ENCODE data around the gene LDLRAD3. TPM values are rescaled to one million over a fixed set of nuclear protein-coding genes. Genes with fewer than 3 reads are reported as not detected.

LDLRAD3 gene
- polyA plus RNA-seq, 3 donors = 7.3 to 14.1 (median 10.4) TPM

GRCh38 chr11:36033082-36033751 lies 89.4 kb downstream of the LDLRAD3 start:
- 67% methylated on average over 5 of the region's 9 CpGs for WGBS (ENCODE audit: insufficient coverage)
- intact Hi-C loops (cut with micrococcal nuclease) = no loop called here

DNA sequence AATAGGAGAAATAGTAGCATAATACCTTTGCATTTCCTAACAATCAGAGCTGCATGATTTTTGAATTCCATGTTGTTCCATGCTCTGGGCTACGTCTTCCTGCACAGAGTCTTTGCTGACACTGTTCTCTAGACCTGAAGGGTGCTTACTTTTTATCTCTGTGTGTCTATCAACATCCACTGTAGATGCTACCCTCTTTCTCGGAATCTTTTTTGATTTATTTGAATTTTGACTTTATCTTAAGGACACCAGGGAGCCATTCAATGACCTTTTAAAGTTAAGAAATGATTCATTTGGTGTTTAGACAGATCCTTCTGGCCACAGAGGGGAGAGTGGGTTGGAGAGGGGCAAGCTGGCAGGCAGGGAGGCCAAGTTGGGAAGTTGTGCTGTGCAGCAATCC lies 90.1 kb downstream of the LDLRAD3 start:
- H3K4me1 Mint-ChIP-seq = no peaks in the 10 kb centered on the region
- no peak for DNase-seq
- no peaks in the 10 kb centered on the region for H3K27me3 Mint-ChIP-seq (ENCODE audit: low read depth in 3 of 3)
- H3K4me2 ChIP-seq (replicated peaks; ENCODE audit: extremely low read depth, low read length, poor library complexity, severe bottlenecking) = no peak overlapping the region
- no peak overlapping the region for H2AFZ ChIP-seq (ENCODE audit: insufficient read depth, low read depth, low read length, poor library complexity, severe bottlenecking)
- TF ChIP-seq, protein P1, sequence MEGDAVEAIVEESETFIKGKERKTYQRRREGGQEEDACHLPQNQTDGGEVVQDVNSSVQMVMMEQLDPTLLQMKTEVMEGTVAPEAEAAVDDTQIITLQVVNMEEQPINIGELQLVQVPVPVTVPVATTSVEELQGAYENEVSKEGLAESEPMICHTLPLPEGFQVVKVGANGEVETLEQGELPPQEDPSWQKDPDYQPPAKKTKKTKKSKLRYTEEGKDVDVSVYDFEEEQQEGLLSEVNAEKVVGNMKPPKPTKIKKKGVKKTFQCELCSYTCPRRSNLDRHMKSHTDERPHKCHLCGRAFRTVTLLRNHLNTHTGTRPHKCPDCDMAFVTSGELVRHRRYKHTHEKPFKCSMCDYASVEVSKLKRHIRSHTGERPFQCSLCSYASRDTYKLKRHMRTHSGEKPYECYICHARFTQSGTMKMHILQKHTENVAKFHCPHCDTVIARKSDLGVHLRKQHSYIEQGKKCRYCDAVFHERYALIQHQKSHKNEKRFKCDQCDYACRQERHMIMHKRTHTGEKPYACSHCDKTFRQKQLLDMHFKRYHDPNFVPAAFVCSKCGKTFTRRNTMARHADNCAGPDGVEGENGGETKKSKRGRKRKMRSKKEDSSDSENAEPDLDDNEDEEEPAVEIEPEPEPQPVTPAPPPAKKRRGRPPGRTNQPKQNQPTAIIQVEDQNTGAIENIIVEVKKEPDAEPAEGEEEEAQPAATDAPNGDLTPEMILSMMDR (IDR thresholded peaks at IDR 0.05) = no peak
- WGBS (ENCODE audit: insufficient coverage) = 100% methylated on average over 1 of the region's 2 CpGs
- peaks cover 0 to 5% (median 0%) of the 10 kb centered on the region in 7 donors for H3K9me3 Mint-ChIP-seq
- intact Hi-C loops (cut with micrococcal nuclease) = no loop called here
- H3K27me3 ChIP-seq (ENCODE audit: control insufficient read depth in 2 of 2, insufficient read depth in 2 of 2, low read length in 2 of 2) = no peaks in the 10 kb centered on the region
- no peaks in the 10 kb centered on the region for H3K4me1 ChIP-seq (ENCODE audit: control insufficient read depth in 1 of 2, insufficient read depth in 2 of 2, low read length in 2 of 2)
- H3K36me3 Mint-ChIP-seq = peaks cover 24 to 25% of the 10 kb centered on the region in 2 donors
- H3K79me2 ChIP-seq (ENCODE audit: insufficient read depth, low read length) = no peaks in the 10 kb centered on the region
- no peak overlapping the region for H3K9ac ChIP-seq (ENCODE audit: insufficient read depth, low read length, poor library complexity, severe bottlenecking)
- H3K36me3 ChIP-seq (replicated peaks in 1 of 2; ENCODE audit: control insufficient read depth in 1 of 2, insufficient read depth in 2 of 2, low read length in 2 of 2) = peaks cover 0 to 21% of the 10 kb centered on the region in 2 donors
- H3K4me3 ChIP-seq (replicated peaks in 1 of 3; ENCODE audit: low read depth in 2 of 3, low read length in 3 of 3) = no peak overlapping the region
- H3K27ac ChIP-seq (ENCODE audit: low read depth in 1 of 2, low read length in 2 of 2) = no peak overlapping the region
- H3K4me3 Mint-ChIP-seq = no peak overlapping the region
- H4K20me1 ChIP-seq (ENCODE audit: insufficient read depth, low read length) = peaks cover 10% of the 10 kb centered on the region
- H3K9me3 ChIP-seq (replicated peaks in 1 of 2; ENCODE audit: control insufficient read depth in 1 of 2, insufficient read depth in 1 of 2, low read length in 2 of 2) = no peaks in the 10 kb centered on the region
- no peak overlapping the region for H3K27ac Mint-ChIP-seq

More at GRCh38 chr11:36033082-36033751, 89.4 kb downstream of the LDLRAD3 start:
- DNase-seq = no peak
- Histone ChIP-seq H3K79me2 (ENCODE audit: insufficient read depth, low read length) (no peaks in the 10 kb centered on the region), H3K27ac (ENCODE audit: low read depth in 1 of 2, low read length in 2 of 2) (no peak overlapping the region), H3K9ac (ENCODE audit: insufficient read depth, low read length, poor library complexity, severe bottlenecking) (no peak overlapping the region), H3K4me3 (replicated peaks in 1 of 3; ENCODE audit: low read depth in 2 of 3, low read length in 3 of 3) (no peak overlapping the region), H3K27me3 (ENCODE audit: control insufficient read depth in 2 of 2, insufficient read depth in 2 of 2, low read length in 2 of 2) (no peaks in the 10 kb centered on the region), H3K4me2 (replicated peaks; ENCODE audit: extremely low read depth, low read length, poor library complexity, severe bottlenecking) (no peak overlapping the region), H2AFZ (ENCODE audit: insufficient read depth, low read depth, low read length, poor library complexity, severe bottlenecking) (no peak overlapping the region), H3K36me3 (replicated peaks in 1 of 2; ENCODE audit: control insufficient read depth in 1 of 2, insufficient read depth in 2 of 2, low read length in 2 of 2) (peaks cover 0 to 19% of the 10 kb centered on the region in 2 donors), H4K20me1 (ENCODE audit: insufficient read depth, low read length) (peaks cover 10% of the 10 kb centered on the region), H3K9me3 (replicated peaks in 1 of 2; ENCODE audit: control insufficient read depth in 1 of 2, insufficient read depth in 1 of 2, low read length in 2 of 2) (no peaks in the 10 kb centered on the region), H3K4me1 (ENCODE audit: control insufficient read depth in 1 of 2, insufficient read depth in 2 of 2, low read length in 2 of 2) (no peaks in the 10 kb centered on the region)
- Mint-ChIP-seq H3K4me3 (no peak overlapping the region), H3K36me3 (peaks cover 19 to 21% of the 10 kb centered on the region in 2 donors), H3K27me3 (ENCODE audit: low read depth in 3 of 3) (no peaks in the 10 kb centered on the region), H3K9me3 (peaks cover 0 to 5% (median 0%) of the 10 kb centered on the region in 7 donors), H3K4me1 (peaks cover 2% of the 10 kb centered on the region), H3K27ac (peak overlapping the region in 1 of 7 donors; percentile 77)
- TF ChIP-seq, protein P1 (IDR thresholded peaks at IDR 0.05) = no peak
